PC-3 (cell line): ENCODE data around the gene BACE2.

Experiments used
- CTCF ChIP-seq: fragments of 300-600 bp; sonication (generic); conservative IDR thresholded peaks from 2 replicates; pipeline ENCODE4 v1.5.1; 2017; ENCODE audit warnings: antibody characterized with exemption, low read depth, mild to moderate bottlenecking, low read length
- EZH2 ChIP-seq: fragments of 300-600 bp; sonication (generic); IDR thresholded peaks from one replicate; pipeline ENCODE4 v1.6.1; 2017; ENCODE audit warnings: antibody characterized with exemption, mild to moderate bottlenecking, low read length; ENCODE audit not compliant: unreplicated experiment
- EZH2phosphoT487 ChIP-seq: fragments of 300-600 bp; sonication (generic); IDR thresholded peaks from 2 replicates; pipeline ENCODE4 v1.6.1; 2018; ENCODE audit warnings: mild to moderate bottlenecking, antibody characterized with exemption, low read length, borderline replicate concordance

GRCh38 chr21:41166884-41167283, 1.1 kb upstream of the BACE2 start:
- TF ChIP-seq EZH2phosphoT487 (no peak), CTCF (no peak), EZH2 (no peak)
